Natural killer cell (primary cell): Measurements from ENCODE around the gene APPL2. TPM values are rescaled to one million over a fixed set of nuclear protein-coding genes. Genes with fewer than 3 reads are reported as not detected.

Experiments used
- ATAC-seq, 3 donors: fragments of 150-1000 bp in 2 of 3; fragments of 200-7000 bp in 1 of 3; cut with Tn5 transposase; 1 replicate in 1 of 3; 2 replicates in 2 of 3; pipeline ENCODE4 v1.10.0; 2021; ENCODE audit warnings: mild to moderate bottlenecking in 2 of 3, moderate library complexity in 2 of 3
- DNase-seq, 2 donors: peaks; one replicate each; pipeline versions ENCODE4 v3.0.0 to v3.0.0-alpha.2; 2013 to 2021; ENCODE audit warnings: mixed read lengths in 1 of 2
- H3K27ac ChIP-seq: one replicate; pipeline ENCODE4 v1.5.1; 2013; ENCODE audit warnings: mild to moderate bottlenecking, low read length
- H3K27me3 ChIP-seq: one replicate; pipeline ENCODE4 v1.6.1; 2013; ENCODE audit warnings: low read length; ENCODE audit not compliant: control insufficient read depth, insufficient read depth
- H3K36me3 ChIP-seq: one replicate; pipeline ENCODE4 v1.6.1; 2013; ENCODE audit warnings: low read length; ENCODE audit not compliant: control insufficient read depth, insufficient read depth
- H3K4me1 ChIP-seq: one replicate; pipeline ENCODE4 v1.6.1; 2013; ENCODE audit warnings: low read length; ENCODE audit not compliant: control insufficient read depth, insufficient read depth
- H3K4me3 ChIP-seq: one replicate; pipeline ENCODE4 v1.5.1; 2013; ENCODE audit warnings: low read length
- H3K9me3 ChIP-seq: one replicate; pipeline ENCODE4 v1.6.1; 2013; ENCODE audit warnings: low read length; ENCODE audit not compliant: control insufficient read depth, insufficient read depth
- H3K27ac Mint-ChIP-seq, 2 donors: one replicate each; pipeline ENCODE4 v1.8.0; 2022; ENCODE audit warnings: mild to moderate bottlenecking in 2 of 2, mixed read lengths in 2 of 2, moderate library complexity in 1 of 2
- H3K27me3 Mint-ChIP-seq, 2 donors: one replicate each; pipeline ENCODE4 v1.8.0; 2022; ENCODE audit warnings: low read depth in 2 of 2, mixed read lengths in 2 of 2
- H3K36me3 Mint-ChIP-seq: one replicate; pipeline ENCODE4 v1.8.0; 2022; ENCODE audit warnings: mixed read lengths
- H3K4me1 Mint-ChIP-seq, 2 donors: one replicate each; pipeline ENCODE4 v1.8.0; 2022; ENCODE audit warnings: mixed read lengths in 2 of 2
- H3K4me3 Mint-ChIP-seq: one replicate; pipeline ENCODE4 v1.8.0; 2022; ENCODE audit warnings: mild to moderate bottlenecking, moderate library complexity, mixed read lengths
- H3K9me3 Mint-ChIP-seq, 2 donors: one replicate each; pipeline ENCODE4 v1.8.0; 2022; ENCODE audit warnings: mixed read lengths in 2 of 2
- CTCF ChIP-seq: fragments of 200-600 bp; IDR thresholded peaks from one replicate; pipeline ENCODE4 v1.8.0; 2022; ENCODE audit warnings: antibody characterized with exemption
- WGBS: methylation state at CpG from one replicate; pipeline ENCODE4 v1.1.7; 2013; ENCODE audit warnings: missing lambda C conversion rate; ENCODE audit not compliant: insufficient coverage; 5-methylcytosine and 5-hydroxymethylcytosine counted together
- intact Hi-C: fragments of 100-400 bp; cut with micrococcal nuclease; formaldehyde crosslinking; loops from one replicate; pipeline ENCODE4 v1.14.2; 2022
- total RNA-seq, 4 donors: library from RNA; stranded (reverse); fragments of 120-200 nt in 1 of 4; gene quantifications; one replicate each; pipeline versions ENCODE4 v1.2.3 to v1.2.4, GENCODE V29; 2013 to 2022

Gene APPL2
- total RNA-seq, 3 donors from 2014 or later (not counting 1 experiment from before 2014, with no cell fraction given) = 56.0 to 65.9 (median 64.2) TPM

DNA sequence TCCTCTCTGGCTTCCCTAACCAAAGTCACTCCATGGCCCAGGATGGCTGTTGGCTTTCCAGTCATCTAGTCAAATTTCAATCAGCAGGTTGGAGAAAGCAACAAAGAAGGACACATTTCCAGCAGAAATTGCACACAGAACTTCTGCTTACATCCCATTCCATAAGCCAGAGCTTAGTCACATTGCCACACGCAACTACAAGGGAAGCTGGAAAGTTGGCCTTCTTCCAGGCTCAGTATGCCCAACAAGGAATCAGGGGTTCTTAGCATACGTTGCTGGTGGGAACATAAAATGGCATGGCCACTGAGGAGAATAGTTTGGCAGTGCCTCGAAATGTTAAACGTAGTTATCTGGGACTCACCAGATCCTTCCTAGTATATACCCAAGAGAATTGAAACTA lies 9.3 kb upstream of the APPL2 start:
- H3K9me3 ChIP-seq = no peaks in the 10 kb centered on the region
- intact Hi-C loops = no loop called here
- H3K4me1 ChIP-seq = no peaks in the 10 kb centered on the region
- TF ChIP-seq CTCF = no peak
- Mint-ChIP-seq H3K27ac (no peak overlapping the region), H3K27me3 (peaks cover 0 to 4% of the 10 kb centered on the region in 2 donors), H3K4me3 (no peak overlapping the region), H3K36me3 (no peaks in the 10 kb centered on the region), H3K9me3 (no peaks in the 10 kb centered on the region), H3K4me1 (no peaks in the 10 kb centered on the region)
- no peak for ATAC-seq
- DNase-seq = no peak
- no peaks in the 10 kb centered on the region for H3K27me3 ChIP-seq
- H3K36me3 ChIP-seq = no peaks in the 10 kb centered on the region
- H3K27ac ChIP-seq = no peak overlapping the region
- 96% methylated on average over 4 of the region's 4 CpGs for WGBS
- no peak overlapping the region for H3K4me3 ChIP-seq

DNA sequence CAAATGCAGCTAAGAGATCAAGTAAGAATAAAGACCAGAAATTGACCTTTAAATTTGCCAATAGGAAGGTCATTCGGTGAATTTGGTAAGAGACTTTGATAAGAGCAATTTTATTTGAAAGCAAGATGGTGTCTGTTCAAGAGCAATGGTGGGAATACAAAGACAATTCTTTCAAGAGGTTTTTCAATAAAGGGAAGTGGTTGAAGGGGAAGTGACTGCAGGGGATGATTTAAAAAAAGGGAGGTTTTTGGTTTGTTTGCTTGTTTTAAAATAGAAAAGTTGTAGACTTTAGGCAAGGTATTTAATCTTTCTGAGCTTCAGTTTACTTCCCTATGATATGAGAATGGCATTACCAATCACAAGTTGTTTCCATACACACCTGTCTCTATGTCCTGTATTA lies 4.3 kb upstream of the APPL2 start:
- no peak overlapping the region for H3K4me3 Mint-ChIP-seq
- ATAC-seq = no peak
- Histone ChIP-seq H3K4me1 (peaks cover 10% of the 10 kb centered on the region), H3K27me3 (no peaks in the 10 kb centered on the region), H3K36me3 (no peaks in the 10 kb centered on the region), H3K4me3 (no peak overlapping the region), H3K9me3 (no peaks in the 10 kb centered on the region), H3K27ac (no peak overlapping the region)
- H3K27me3 Mint-ChIP-seq = no peaks in the 10 kb centered on the region
- no peak for TF ChIP-seq CTCF
- H3K27ac Mint-ChIP-seq = no peak overlapping the region
- no peaks in the 10 kb centered on the region for H3K9me3 Mint-ChIP-seq
- H3K4me1 Mint-ChIP-seq = peaks cover 9 to 10% of the 10 kb centered on the region in 2 donors
- no peaks in the 10 kb centered on the region for H3K36me3 Mint-ChIP-seq
- DNase-seq = no peak
- intact Hi-C loops = no loop called here
- 88% methylated on average over 1 of the region's 1 CpG for WGBS

DNA sequence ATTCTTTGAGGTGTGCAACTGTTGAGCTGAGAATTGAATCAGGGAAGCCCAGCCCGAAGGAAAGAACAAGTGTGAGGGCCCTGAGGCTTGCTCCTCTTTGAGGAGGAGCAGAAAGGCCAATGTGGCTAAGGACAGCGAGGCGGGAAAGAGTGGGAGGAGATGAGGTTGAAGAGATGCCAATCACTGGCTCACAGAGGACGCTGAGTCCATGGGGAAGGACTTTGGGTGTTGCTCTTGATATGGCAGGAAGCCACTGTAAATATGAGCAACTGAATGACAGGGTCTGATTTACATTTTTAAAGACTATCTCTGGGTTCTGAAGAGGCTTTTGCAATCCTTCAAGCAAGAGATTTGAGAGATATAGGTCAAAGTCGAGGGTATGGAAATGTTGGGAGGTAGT lies 3.3 kb upstream of the APPL2 start:
- ATAC-seq = no peak
- Histone ChIP-seq H3K27me3 (no peaks in the 10 kb centered on the region), H3K9me3 (no peaks in the 10 kb centered on the region), H3K4me3 (no peak overlapping the region), H3K36me3 (no peaks in the 10 kb centered on the region), H3K27ac (no peak overlapping the region), H3K4me1 (peaks cover 13% of the 10 kb centered on the region)
- intact Hi-C loops = loop anchor here (5.0 kb wide), 1 partner anchor 93 kb away; the partner anchor contains the start of gene C12orf75
- 95% methylated on average over 5 of the region's 5 CpGs for WGBS
- Mint-ChIP-seq H3K36me3 (no peaks in the 10 kb centered on the region), H3K4me1 (peaks cover 18 to 20% of the 10 kb centered on the region in 2 donors), H3K9me3 (no peaks in the 10 kb centered on the region), H3K4me3 (no peak overlapping the region), H3K27me3 (no peaks in the 10 kb centered on the region), H3K27ac (no peak overlapping the region)
- TF ChIP-seq CTCF = no peak
- no peak for DNase-seq

DNA sequence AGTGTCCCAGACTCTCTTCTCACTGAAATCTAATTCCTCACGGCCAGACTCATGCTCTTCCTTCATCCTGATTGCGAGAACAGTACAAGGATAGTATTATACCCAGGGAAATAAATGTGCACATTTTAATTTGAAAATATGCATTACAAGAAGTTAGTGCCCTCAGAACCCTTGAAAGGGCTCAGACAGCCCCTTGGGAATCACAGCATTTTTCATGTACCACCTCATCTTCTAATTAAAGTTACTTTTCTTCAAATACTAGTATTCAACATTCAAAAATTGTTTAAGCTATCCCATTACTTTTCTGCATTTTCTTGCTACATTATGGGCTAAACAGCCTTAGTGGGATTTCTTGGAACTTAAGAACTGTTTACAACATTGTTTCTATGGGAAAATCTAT lies 1.7 kb upstream of the APPL2 start:
- H3K9me3 ChIP-seq = no peaks in the 10 kb centered on the region
- ATAC-seq (no peak), DNase-seq (no peak)
- TF ChIP-seq CTCF = no peak
- Mint-ChIP-seq H3K9me3 (no peaks in the 10 kb centered on the region), H3K27ac (no peak overlapping the region), H3K4me3 (no peak overlapping the region), H3K36me3 (no peaks in the 10 kb centered on the region), H3K4me1 (peaks cover 34 to 35% of the 10 kb centered on the region in 2 donors), H3K27me3 (no peaks in the 10 kb centered on the region)
- H3K4me3 ChIP-seq = no peak overlapping the region
- no CpG with 5 or more reads among the region's 2 CpGs for WGBS
- H3K36me3 ChIP-seq = no peaks in the 10 kb centered on the region
- no peak overlapping the region for H3K27ac ChIP-seq
- H3K27me3 ChIP-seq = no peaks in the 10 kb centered on the region
- peaks cover 15% of the 10 kb centered on the region for H3K4me1 ChIP-seq
- intact Hi-C loops = loop anchor here (5.0 kb wide), 1 partner anchor 95 kb away; the partner anchor contains the start of gene C12orf75
